ENCODE measurements around the gene GNB5.
"Not testable (repeated sequence)": the region's sequence is repeated elsewhere in the genome, so short reads cannot be mapped to it uniquely, and the experiment has no call there.

Gene GNB5

GRCh38 chr15:52191207-52191606, at the start of gene GNB5:
TSS of gene GNB5 (minus strand) at chr15:52191392. CDS start at chr15:52184676, 6,716 bp downstream.
- intact Hi-C loops (cut with DNase I): no loop called here
- no peak for DNase-seq

GRCh38 chr15:52240166-52240565, 49.0 kb upstream of the GNB5 start:
- intact Hi-C loops (cut with DNase I): no loop called here
- no peak for DNase-seq

GRCh38 chr15:52238989-52239525, 47.9 kb upstream of the GNB5 start:
- DNase-seq; intact Hi-C loops (cut with DNase I): not testable (repeated sequence)

DNA sequence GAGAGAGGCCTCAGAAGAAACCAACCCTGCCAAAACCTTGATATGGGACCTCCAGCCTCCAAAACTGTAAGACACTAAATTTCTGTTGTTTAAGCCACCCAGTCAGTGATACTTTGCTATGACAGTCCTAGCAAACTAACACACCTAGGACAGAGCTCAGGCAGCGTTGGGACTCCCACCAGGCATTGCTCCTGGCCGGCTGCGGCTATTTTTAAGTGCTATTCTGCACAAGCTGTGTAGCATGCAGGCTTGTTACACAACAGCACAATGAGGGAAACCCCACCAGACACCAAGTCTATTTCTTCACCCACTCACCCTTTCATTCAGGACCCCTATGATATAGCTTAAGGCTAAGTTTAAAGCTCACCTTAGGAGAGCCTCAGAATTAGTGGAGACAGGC, 47.0 kb upstream of the GNB5 start:
- no peak for DNase-seq
- intact Hi-C loops (cut with DNase I): no loop called here

GRCh38 chr15:52236013-52236412, 44.8 kb upstream of the GNB5 start:
- DNase-seq: no peak
- intact Hi-C loops (cut with DNase I): no loop called here

- intact Hi-C loops (cut with DNase I): no loop called here
- DNase-seq: no peak
Measured at GRCh38 chr15:52234596-52235541, 43.7 kb upstream of the GNB5 start.

DNA sequence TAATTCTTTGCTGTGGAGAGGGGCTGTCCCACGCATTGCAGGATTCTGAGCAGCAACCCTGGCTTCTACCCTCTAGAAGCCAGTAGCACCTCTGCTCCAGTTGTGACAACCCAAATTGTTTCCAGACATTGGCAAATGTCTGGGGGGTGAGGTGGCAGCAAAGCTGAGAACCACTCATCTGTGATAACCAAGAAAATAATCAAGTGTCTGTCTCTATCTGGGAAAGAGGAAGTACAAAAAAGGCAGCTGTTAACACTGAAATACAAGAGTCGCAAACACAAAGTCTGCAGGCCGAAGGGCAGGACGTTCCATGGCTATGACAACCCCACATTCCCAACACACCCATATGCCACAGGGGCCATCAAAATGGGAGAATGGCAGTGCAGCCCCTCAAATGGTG, 42.2 kb upstream of the GNB5 start:
- DNase-seq: no peak
- intact Hi-C loops (cut with DNase I): no loop called here

DNA sequence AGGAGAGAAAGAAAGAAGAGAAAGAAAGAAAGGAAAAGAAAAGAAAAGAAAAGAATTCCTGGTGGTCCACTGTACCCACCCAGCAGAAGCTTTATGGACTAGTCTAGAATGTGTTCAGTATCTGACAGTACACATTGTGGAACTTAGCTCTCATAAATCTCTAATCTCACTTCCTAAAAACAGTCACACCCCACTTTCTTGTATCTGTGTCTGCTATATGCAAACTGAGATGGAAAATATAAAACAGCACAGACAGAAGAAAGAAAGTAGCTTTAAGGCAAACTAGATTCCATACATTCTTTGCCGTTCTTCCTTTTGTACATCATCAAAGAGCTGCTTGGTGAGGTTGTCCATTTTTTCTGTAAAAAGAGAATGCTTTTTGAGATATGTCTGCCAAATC, 41.1 kb upstream of the GNB5 start:
- no peak for DNase-seq
- intact Hi-C loops (cut with DNase I): no loop called here

- intact Hi-C loops (cut with DNase I): no loop called here
- no peak for DNase-seq
Measured at GRCh38 chr15:52230073-52230472, 38.9 kb upstream of the GNB5 start.

GRCh38 chr15:52228921-52229320, 37.7 kb upstream of the GNB5 start:
- DNase-seq: no peak
- intact Hi-C loops (cut with DNase I): no loop called here

- DNase-seq: peak in 41 of 42 donors; percentile 31 to 88 (median 68)
- intact Hi-C loops (cut with DNase I): no loop called here
Measured at GRCh38 chr15:52227456-52227855, 36.3 kb upstream of the GNB5 start.

GRCh38 chr15:52225230-52225629, 34.0 kb upstream of the GNB5 start:
- DNase-seq: no peak
- intact Hi-C loops (cut with DNase I): no loop called here

DNA sequence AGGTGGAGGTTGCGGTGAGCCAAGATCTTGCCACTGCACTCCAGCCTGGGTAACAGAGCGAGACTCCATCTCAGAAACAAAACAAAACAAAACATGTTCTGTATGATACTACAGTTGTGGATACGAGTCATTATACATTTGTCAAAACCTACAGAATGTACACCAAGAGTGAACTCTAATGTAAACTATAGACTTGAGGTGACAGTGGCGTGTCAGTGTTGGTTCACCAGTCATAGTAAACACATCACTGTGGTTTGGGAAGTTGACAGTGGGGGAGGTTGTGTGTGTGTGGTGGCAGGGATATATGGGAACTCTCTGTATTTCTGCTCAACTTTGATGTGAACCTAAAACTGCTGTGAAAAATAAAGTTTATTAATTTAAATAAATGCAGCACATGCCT, 33.0 kb upstream of the GNB5 start:
- DNase-seq: no peak
- intact Hi-C loops (cut with DNase I): no loop called here

DNA sequence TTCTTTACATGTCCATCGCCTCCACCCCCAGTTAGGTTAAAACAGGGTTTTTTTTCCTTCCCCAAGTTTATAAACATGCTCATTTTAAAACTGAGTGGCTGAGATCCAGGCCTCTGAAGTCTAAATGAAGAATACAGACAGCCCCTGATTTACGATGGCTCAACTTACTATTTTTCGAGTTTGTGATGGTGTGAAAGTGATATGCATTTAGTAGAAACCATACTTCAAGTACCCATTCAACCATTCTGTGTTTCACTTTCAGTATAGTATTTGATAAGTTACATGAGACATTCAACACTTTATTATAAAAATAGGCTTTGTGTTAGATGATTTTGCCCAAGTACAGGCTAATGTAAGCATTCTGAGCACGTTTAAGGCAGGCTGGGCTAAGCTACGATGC, 30.5 kb upstream of the GNB5 start:
- intact Hi-C loops (cut with DNase I): no loop called here
- no peak for DNase-seq

- intact Hi-C loops (cut with DNase I): no loop called here
- DNase-seq: no peak
Measured at GRCh38 chr15:52220937-52221660, 29.9 kb upstream of the GNB5 start.

DNA sequence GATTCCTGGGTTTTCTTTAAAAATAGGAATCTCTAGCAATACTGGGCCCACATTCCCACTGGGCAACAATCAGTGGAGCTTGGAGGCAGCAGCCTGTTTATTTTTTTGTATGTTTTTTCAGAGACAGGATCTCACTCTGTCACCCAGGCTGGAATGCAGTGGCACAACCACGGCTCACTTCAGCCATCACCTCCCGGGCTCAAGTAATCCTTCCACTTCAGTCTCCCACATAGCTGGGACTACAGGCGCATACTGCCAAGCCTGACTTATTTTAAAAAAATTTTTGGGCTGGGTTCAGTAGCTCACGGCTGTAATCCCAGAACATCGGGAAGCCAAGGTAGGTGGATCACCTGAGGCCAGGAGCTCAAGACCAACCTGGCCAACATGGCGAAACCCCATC, 29.1 kb upstream of the GNB5 start:
- intact Hi-C loops (cut with DNase I): no loop called here
- no peak for DNase-seq

- DNase-seq: no peak
- intact Hi-C loops (cut with DNase I): no loop called here
Measured at GRCh38 chr15:52218816-52219215, 27.6 kb upstream of the GNB5 start.

- DNase-seq: no peak
- intact Hi-C loops (cut with DNase I): no loop called here
Measured at GRCh38 chr15:52218371-52218770, 27.2 kb upstream of the GNB5 start.

DNA sequence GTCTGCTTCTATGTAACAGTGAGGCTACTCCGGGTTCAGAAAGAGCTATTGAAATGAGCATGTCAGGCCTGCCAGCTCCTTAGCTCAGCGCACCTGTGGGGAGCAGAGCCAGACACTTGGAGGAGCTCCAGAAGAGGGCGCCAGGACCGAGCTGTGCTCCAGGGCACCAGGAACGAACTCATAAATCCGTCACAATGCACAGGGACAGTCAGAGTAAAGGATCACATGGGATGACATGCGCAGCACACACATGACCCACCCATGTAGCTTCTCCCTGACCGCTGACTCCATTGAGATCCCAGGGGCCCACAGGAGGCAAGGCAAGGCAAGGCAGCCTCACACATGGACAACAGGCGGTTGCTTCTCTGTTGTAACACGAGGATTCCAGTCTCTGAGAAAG, 26.0 kb upstream of the GNB5 start:
- DNase-seq: no peak

DNA sequence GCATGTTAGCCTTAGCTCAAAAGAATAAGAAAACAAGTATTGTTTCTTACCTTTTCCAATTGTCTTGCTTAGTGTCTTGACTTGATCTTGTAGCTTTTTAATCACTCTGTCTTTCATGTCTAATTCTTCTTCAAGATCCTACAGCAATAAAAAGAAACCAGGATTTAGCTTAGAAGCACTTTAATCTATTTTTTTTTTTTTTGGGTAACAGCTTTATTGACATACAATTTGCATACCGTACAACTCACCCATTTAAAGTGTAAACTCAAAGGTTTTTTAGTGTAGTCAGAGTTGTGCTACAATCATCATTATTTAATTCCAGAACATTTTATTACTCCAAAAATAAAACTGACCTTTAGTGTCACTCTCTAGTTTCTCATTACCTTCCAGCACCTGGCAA, 23.4 kb upstream of the GNB5 start:
- DNase-seq: no peak
- intact Hi-C loops (cut with DNase I): no loop called here

More for the DNA sequence above, 26.0 kb upstream of the GNB5 start:
- intact Hi-C loops (cut with DNase I): no loop called here
